Middle frontal gyrus (tissue), 1 donor: ENCODE results near the gene FZR1.

Experiments
- DNase-seq: peaks from one replicate; pipeline ENCODE4 v3.0.0-alpha.2; 2015; ENCODE audit warnings: low spot score; ENCODE audit errors: extremely low spot score

FZR1 gene

GRCh38 chr19:3505598-3506383 lies at the start of gene FZR1:
Gene FZR1 (plus strand): TSS chr19:3506311. CDS start chr19:3522990, 16,679 bp downstream.
- DNase-seq: peak; percentile 97

GRCh38 chr19:3456925-3457527 lies 49.1 kb upstream of the FZR1 start:
- DNase-seq: no peak

DNA sequence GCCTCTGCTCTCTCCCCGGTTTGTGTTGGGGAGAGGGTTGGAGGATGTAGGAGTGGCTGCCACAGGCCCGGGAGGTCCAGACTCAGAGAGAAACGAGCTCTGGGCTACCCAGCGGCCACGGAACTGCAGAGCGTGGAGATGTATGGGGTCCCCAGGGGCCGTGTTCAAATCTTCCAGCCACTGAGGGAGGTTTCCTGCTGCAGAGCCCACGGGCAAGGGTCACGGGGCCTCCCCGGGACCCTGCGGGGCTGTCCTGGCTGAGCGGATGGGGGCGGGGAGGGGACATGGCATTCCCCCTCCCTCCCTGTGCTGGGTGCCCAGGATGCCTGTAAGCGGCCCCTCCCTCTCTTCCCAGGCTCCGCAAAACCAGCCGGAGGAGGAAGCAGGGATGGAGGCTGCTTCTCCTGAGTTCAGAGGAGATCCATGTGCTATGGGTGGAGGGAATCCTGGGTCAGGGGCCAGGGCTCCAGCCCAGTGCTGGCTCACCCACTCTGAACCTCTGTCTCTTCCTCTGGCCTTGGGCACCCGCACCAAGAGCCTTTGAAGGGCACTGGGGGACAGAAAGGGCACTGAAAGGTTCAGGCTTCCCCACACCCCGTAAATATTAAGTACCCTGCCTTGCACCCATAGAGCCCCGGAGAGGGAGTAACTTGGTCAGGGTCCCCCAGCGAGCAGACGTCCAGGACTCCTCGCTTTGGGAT lies 48.4 kb upstream of the FZR1 start:
- no peak for DNase-seq

DNA sequence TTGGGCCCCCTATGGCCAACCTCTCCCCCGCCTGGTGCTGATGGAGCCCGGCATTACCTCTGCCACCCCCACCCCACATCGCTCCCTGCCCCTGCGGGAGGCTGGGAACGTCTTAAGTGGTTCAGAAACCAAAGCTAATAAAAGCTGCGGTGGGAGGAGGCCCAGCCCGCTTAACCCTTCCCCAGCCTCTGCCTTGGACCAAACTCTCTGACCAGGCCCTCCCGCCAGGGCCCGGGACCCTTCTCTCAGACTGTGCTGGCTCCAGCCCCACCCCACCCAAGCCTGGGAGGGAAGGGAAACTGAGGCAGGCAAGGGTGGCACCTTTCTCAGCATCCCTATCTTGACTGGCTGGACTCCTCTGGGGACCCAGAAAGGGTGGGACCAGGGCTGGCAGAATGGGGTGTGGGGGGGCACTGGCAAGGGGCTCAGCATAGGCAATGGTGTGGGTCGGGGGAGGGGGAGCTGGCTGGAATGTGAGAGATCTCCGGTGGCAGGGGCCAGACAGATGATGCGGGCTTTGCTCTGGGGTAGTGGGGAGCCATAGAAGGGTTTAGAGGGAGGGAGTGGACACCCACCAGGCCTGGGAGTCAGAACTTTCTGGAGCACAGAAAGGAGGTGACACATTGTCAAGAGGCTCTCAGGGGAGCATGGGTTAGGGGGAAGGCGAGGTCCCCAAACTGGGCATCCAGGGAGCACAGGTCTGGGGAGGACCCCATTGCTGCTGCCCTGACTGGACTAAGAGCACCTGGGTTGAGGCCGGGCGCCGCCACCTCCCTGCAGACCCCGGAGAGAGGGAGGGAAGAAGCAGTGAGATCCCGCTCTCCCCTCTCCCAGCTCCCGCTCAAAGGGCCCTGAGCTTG lies 47.7 kb upstream of the FZR1 start:
- no peak for DNase-seq

DNA sequence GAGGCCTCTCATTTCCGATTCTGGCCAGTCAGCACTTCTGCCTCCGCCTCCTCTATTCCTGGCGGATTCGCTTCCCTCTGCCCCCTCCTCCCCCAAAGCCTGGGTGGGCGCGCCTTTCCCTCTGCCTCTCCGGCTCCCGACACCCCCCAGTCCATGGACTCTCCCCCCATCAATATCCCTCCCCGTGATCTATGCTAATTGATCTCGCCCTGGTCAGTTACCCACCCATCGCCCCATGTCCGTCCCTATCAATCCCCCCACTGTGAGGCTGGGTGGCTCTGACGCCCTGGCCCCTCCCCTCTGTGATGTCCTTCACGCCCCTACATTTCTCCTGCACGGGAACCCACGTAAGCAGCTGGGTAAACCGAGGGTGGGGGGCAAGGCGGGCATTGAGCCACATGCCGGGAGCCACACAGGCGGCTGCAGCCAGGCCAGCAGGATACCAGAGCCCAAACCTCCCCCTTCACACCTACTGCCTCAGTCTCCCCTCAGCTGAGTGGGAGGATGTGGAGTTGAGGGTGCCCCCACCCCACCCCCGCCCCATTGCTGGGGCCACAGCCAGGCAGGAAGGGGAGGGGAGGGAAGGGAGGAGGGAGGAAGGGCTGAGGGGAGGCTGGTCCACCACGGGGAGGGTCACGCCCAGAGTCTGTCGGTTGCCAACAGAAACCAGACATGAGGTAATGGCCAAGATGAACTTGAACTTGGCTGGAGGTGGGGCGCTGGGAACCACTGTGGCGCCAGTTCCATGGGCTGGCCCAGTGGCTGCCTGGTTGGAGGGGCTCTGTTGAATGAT lies 46.8 kb upstream of the FZR1 start:
- no peak for DNase-seq

GRCh38 chr19:3459965-3460582 lies 46.0 kb upstream of the FZR1 start:
- DNase-seq: no peak

DNA sequence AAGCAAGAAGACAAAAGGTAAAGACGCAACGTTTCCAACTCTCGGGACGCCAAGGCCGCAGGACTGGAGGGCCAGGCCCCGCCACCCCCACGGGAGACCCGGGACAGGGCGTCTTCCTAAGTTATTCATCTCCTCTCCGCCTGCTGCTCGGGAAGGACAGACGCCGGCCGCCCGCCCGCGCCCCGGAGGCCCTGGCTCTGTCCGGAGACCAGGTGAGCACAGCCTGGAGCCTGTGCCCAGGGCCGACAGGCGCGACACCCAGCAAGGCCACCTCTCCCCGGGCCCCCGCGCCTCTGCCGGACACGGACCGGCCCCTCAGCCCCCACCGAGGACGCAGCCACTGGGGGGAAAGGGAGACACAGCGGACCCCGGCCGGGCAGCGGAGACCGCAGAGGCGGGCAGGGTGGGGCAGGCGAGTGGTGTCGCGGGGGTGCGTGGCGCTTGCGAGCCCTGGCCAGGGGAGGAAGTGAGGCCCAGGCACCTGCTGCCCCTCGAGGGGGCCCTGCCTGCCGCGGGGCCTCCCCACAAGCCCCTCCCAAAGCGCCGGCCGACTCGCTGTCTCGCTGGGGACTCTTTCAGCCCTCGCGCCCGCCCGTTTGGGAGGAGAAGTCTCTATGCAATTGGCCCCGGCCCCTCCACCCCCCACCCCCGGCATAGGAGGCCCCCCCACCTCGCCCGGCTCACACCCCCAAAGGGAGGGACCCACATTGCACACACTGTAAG lies 43.0 kb upstream of the FZR1 start:
- DNase-seq: no peak

DNA sequence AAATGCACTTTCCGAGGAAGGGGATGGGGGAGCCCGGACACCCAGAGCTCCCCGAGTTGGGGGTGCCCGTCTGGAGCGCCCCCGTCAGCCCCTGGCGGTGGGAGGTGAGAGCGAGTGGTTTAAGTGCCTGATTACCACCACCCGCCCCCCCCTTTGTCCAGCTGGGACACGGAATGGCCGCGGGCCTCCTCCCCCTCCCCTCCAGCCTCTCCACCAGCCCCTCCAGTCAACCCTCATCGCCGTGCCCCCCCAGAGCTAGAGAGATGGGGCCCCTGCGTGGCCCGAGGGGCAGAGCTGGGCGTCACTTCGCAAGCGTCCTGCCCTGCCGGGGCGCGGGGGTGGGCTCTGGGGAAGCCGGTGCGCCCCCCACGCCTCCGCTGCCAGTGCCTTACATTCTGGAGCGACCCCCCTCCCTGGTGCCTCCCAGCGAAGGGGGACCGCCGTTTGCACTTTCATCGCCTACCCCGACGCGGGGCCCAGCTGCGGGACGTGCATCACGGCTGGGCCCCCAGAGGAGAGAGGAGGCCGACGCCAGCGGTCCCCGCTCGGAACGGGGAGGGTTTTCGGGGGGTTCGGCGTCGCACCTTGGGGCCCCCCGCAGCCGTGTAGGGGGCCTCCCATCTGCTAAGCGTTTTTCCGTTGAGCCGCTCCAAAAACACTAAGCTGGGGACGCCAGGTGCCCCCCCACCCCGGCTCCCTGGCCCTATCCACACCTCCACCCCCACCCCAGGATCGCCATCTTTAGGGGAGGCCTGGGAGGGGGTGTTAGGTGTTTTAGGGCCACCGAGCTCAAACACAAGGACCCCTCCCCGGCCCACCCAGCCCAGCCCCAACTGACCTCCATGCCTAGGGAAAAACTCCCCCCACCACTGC lies 42.2 kb upstream of the FZR1 start:
- no peak for DNase-seq

- no peak for DNase-seq
Measured at GRCh38 chr19:3464587-3465235, 41.4 kb upstream of the FZR1 start.

DNA sequence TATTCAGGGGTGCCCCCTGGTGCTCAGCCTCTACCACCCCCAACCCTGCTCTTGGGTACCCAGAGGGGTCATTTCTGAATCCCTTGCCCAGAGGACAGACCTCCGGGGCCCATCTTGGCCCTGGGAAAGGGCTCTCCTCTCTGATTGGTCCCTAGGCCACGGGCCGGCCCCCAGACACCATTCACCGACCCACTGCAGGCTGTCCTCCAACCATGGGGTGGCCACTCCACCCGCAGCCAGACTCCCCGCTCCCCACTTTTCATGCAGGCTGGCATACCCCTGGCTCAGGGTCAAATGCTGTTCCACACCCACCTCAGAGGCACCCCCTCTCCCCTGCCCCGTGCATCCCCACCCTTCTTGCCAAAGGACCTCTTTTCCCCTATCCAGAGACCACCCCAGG lies 40.6 kb upstream of the FZR1 start:
- DNase-seq: no peak

DNA sequence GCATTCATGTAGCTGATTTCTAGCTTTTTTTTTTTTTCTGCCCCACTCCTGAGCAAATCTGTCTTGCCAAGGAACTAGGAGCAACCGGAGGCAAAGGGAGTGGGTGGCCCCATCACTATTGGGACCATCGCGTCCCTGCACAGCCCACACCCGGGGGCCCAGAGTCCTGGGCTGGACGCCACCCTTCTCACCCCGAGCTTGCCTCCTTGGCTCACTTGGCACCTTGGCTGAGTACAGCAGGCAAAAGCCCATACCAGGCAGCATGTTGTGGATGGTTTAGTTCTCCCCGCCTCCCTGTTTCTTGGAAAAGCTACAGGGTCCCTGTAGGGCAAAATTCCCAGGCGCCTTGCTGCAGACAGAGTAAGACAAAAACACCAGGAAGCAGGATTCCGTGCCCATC lies 39.5 kb upstream of the FZR1 start:
- peak; percentile 29 for DNase-seq

- DNase-seq: no peak
Measured at GRCh38 chr19:3467437-3468198, 38.5 kb upstream of the FZR1 start.

DNA sequence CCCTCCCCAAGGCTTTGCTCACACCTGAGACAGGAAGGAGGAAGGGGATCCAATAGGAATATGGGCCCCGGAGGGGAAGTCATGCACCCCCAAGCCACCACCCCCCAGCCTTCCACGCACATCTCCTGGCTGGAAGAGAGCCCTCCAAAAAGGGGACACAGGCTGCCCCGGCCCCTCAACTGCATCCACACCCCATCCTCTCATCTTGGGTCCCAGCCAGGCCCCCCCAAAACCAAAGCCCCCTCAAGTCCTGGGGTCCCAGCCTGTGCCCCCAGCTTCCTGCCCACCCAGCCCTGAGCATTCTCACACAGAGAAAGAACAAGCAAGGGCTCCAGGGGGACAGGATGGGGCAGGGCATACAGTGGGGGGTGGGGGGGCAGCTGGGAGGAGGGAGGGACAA lies 37.9 kb upstream of the FZR1 start:
- DNase-seq: no peak

GRCh38 chr19:3469638-3470499 lies 36.2 kb upstream of the FZR1 start:
- no peak for DNase-seq

DNA sequence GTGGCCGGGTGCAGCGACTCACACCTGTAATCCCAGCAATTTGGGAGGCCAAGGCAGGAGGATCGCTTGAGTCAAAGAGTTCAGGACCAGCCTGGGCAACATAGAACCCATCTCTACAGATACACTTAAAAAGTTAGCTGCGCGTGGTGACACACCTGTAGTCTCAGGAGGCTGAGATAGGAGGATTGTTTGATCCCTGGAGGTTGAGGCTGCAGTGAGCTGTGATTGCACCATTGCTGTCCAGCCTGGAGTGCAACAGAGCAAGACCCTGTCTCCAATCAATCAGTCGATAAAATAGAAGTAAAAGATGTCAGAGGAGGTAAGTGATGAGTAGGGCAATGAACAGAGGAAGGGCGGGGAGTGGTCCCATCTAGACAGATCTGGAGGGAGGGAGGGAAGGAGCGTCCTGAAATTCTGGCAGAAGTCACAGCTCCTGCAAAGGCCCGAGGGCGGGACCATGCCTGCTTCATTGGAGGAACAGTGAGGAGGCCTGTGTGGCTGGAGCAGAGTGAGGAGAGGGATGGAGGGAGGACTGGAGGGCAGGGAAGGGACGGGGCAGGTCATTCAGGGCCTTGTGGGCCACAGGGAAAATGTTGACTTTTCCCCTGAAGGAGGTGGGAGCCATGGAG lies 35.5 kb upstream of the FZR1 start:
- DNase-seq: no peak
